ENCODE data around the gene ZNF275.
"Not testable (repeated sequence)": the region's sequence is repeated elsewhere in the genome, so short reads cannot be mapped to it uniquely, and the experiment has no call there.

ZNF275 gene

GRCh38 chrX:153312041-153312440, 21.9 kb upstream of the ZNF275 start:
- CTCF ChIA-PET = no interaction called here
- POLR2A ChIA-PET = no interaction called here
- no peak for DNase-seq (ENCODE audit: extremely low spot score)
- TF ChIP-seq CTCF (IDR thresholded peaks at IDR 0.05; ENCODE audit: control extremely low read depth, extremely low read depth, low read depth, missing control alignments) = no peak

- ChIA-PET CTCF (no interaction called here), POLR2A (no interaction called here)
- DNase-seq (ENCODE audit: extremely low spot score) = no peak
- no peak for TF ChIP-seq CTCF (IDR thresholded peaks at IDR 0.05; ENCODE audit: control extremely low read depth, extremely low read depth, low read depth, missing control alignments)
Observed at GRCh38 chrX:153312842-153313241, 21.1 kb upstream of the ZNF275 start.

- TF ChIP-seq CTCF (IDR thresholded peaks at IDR 0.05; ENCODE audit: control extremely low read depth, extremely low read depth, low read depth, missing control alignments) = no peak
- CTCF ChIA-PET = no interaction called here
- DNase-seq (ENCODE audit: extremely low spot score) = no peak
- POLR2A ChIA-PET = no interaction called here
Observed at GRCh38 chrX:153317306-153317705, 16.6 kb upstream of the ZNF275 start.

GRCh38 chrX:153317996-153318722, 15.8 kb upstream of the ZNF275 start:
- DNase-seq (ENCODE audit: extremely low spot score) = no peak
- POLR2A ChIA-PET = no interaction called here
- CTCF ChIA-PET = no interaction called here
- no peak for TF ChIP-seq CTCF (IDR thresholded peaks at IDR 0.05; ENCODE audit: control extremely low read depth, extremely low read depth, low read depth, missing control alignments)

- ChIA-PET CTCF (no interaction called here), POLR2A (no interaction called here)
- no peak for DNase-seq (ENCODE audit: extremely low spot score)
- no peak for TF ChIP-seq CTCF (IDR thresholded peaks at IDR 0.05; ENCODE audit: control extremely low read depth, extremely low read depth, low read depth, missing control alignments)
Observed at GRCh38 chrX:153318811-153319210, 15.1 kb upstream of the ZNF275 start.

- DNase-seq (ENCODE audit: extremely low spot score) = no peak
- no peak for TF ChIP-seq CTCF (IDR thresholded peaks at IDR 0.05; ENCODE audit: control extremely low read depth, extremely low read depth, low read depth, missing control alignments)
- ChIA-PET POLR2A (no interaction called here), CTCF (no interaction called here)
Observed at GRCh38 chrX:153319295-153320046, 14.5 kb upstream of the ZNF275 start.

GRCh38 chrX:153320047-153320443, 13.9 kb upstream of the ZNF275 start:
- CTCF ChIA-PET; DNase-seq (ENCODE audit: extremely low spot score); POLR2A ChIA-PET: not testable (repeated sequence)
